GM19455 (cell line): ENCODE measurements around the gene HEXB.
"Not testable (repeated sequence)": the region's sequence is repeated elsewhere in the genome, so short reads cannot be mapped to it uniquely, and the experiment has no call there.

Experiments
- ATAC-seq: cut with Tn5 transposase; IDR thresholded peaks from one replicate; pipeline ENCODE4 v1.9.1; 2021; ENCODE audit not compliant: unreplicated experiment

The HEXB gene

GRCh38 chr5:74657165-74657564, 27.9 kb upstream of the HEXB start:
- no peak for ATAC-seq

GRCh38 chr5:74659172-74659571, 25.9 kb upstream of the HEXB start:
- ATAC-seq = no peak

- ATAC-seq = no peak
These were observed 24.9 kb upstream of the HEXB start for GRCh38 chr5:74660140-74660539.

DNA sequence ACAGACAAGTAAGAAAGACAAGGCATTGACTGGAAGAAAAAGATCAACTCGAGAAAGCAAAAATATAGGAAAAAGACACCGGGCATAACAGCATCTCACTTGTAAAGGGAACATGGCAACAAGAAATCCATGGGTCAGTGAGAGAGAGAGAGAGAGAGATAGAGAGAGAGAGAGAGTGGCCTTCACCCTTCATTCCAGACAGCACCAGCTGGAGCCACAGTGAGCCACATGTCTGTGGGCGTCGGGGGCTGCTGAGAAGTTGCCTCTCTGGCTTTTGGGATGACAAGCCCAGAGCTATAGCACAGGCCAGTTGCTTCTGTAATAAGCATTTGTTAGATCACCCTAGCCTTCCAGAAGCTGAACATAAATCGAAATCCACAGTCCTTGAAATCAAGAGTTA, 24.2 kb upstream of the HEXB start:
- no peak for ATAC-seq

- ATAC-seq = no peak
These were observed 20.5 kb upstream of the HEXB start for GRCh38 chr5:74664551-74664950.

- ATAC-seq = no peak
These were observed 19.8 kb upstream of the HEXB start for GRCh38 chr5:74665273-74665672.

- ATAC-seq = no peak
These were observed 19.2 kb upstream of the HEXB start for GRCh38 chr5:74665816-74666215.

GRCh38 chr5:74667396-74667795, 17.6 kb upstream of the HEXB start:
- ATAC-seq = no peak

- ATAC-seq = no peak
These were observed 15.2 kb upstream of the HEXB start for GRCh38 chr5:74669821-74670220.

- no peak for ATAC-seq
These were observed 14.5 kb upstream of the HEXB start for GRCh38 chr5:74670396-74671038.

DNA sequence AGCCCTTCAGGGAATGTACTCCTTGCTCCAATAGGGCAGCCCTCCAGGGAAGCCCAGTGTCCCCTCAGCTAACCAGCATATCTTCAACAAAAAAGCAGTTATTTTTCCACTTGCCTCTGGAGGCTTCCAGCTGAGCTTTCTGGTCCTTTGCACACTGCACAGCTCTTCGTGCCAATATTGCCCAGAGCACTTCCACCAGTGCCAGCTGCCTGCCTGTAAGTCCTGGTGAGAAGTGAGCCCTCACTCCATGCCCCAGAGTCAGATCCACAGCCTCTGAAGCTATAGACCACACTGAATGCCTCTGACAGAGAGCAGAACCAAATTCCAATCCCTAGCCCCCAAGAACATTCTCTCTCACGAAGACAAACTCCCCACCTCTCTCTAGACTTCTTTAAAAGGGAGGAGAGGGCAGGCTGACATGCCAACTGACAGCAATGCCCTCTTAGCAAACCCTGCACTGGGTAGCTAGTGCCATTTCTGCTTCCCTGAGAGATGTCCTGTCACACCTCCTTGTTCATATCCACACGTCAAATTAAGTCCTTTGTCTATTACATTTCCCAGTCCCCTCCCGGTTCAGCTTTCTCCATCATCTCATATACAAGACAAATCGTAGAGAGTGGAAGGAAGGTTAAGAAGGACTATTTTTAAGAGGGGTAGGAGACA, 12.7 kb upstream of the HEXB start:
- ATAC-seq = no peak

DNA sequence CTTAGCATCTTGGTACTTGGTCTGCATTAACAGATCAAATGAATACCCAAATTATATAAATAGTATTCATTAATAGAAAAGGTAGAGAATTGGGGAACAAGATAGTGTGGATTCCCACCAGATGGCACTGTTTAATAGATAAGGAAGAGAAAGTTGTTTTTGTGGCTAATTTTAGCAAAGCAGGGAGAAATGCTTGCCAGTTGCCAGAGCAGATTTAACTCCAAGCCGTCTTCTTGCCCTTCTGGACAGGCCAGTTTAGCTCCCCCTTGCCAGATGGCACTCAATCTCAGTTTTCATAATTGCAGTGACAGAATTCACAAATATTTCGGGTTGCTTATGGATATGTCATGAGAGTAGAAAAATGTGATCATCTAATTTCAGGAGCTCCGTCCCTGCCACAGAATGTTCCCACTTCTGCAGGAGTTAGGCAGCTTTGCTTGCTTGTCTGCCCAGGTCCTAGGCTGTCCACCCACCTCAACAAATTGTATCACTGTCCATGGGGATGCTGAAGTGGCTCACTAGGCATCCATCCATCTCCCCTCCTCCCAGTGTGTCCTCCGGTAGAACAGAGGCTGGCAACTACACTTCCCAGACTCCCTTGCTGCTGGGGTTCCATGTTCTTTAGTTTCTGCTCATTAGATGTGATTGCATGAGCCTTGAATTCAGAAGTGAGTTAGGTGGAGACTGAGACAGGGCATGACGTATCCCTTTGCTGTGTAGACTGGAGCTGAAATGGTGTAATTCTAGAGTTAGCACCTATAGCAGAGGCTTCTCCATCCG, 11.8 kb upstream of the HEXB start:
- no peak for ATAC-seq

DNA sequence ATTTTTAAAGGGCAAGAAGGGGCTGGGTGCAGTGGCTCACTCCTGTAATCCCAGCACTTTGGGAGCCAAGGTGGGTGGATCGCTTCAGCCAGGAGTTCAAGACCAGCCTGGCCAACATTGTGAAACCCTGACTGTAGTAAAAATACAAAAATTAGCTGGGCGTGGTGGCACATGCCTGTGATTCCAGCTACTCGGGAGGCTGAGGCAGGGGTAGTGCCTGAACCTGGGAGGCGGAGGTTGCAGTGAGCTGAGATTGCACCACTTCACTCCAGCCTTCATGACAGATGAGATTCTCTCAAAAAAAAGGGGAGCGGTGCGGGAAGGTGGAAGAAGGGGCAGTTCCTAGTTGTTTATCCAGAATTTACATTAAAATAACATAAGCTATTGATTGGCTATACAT, 8.6 kb upstream of the HEXB start:
- not testable (repeated sequence) for ATAC-seq

GRCh38 chr5:74678123-74678522, 6.9 kb upstream of the HEXB start:
- ATAC-seq = not testable (repeated sequence)

DNA sequence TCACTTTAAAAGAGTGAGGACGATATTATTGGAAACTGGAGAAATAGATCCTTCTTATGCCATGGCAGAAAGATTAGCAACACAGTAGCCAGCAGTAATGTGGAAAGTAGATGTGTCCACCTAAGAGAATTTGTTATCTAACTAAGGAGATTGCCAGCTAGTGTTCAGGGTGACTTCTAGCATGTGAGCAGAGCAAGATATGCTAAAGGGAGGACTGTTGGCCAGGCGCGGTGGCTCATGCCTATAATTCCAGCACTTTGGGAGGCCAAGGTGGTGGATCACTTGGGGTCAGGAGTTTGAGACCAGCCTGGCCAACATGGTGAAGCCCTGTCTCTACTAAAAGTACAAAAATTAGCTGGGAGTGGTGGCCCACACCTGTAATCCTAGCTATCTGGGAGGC, 5.7 kb upstream of the HEXB start:
- not testable (repeated sequence) for ATAC-seq

GRCh38 chr5:74679966-74680365, 5.1 kb upstream of the HEXB start:
- no peak for ATAC-seq

GRCh38 chr5:74685979-74686631, 1.1 kb downstream of the HEXB start:
- peak; percentile 48 for ATAC-seq

DNA sequence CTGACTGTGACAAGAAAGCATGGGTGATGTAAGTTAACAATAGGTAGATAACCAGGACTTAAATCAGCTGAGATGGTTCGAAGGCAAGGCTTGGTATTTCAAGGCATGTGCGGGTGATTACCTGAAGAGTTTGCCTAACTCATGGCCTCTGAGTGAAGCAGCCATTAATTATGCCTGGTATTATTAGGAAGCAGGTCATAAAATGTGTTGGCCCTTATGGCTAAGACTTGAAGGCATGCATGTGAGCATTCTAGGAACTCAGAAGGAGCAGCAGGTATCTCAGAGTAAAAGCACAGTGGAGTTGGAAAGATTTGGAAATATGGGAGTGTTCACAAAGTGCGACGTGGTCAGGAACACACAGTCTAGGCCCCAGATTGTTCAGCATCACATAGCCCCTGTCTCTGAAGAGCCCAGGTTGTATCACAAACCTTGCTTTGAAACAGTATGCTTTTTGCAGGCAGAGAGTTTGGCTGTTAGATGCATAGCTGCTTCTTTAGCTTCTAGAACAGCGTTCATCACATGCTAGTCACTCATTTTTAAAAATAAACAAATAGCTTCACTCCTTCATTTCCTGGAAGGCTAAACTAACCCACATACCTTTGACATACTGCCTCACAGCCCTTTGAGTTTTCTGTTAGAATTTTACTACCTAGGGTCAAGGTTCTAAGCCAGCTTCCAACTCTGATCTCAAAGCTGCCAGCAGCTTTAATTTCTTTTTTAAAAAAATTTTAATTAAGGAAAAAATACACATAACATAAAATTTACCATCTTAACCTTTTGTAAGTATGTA, 2.1 kb downstream of the HEXB start:
- no peak for ATAC-seq

GRCh38 chr5:74693191-74693590, 8.2 kb downstream of the HEXB start:
- no peak for ATAC-seq

GRCh38 chr5:74717596-74717995, 32.6 kb downstream of the HEXB start:
- ATAC-seq = no peak

DNA sequence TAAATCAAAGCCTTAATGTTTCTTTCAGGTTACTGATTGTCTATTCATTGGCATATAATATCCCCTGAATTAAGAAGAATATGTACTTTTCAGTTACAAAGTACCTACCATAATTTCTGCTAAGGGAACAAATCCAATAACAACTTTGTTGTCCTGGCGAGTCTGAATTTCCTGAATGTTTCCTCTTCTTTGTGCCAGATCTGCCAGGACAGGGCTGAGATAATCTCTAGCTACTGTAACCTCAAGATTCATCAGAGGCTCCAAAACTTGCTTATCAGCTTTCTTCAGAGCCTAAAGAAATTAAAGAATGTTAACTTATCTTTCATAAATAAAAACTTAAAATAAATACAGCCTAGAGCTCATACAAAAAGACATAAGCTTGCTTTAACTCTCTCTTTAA, 37.2 kb downstream of the HEXB start:
- no peak for ATAC-seq
